Measurements from ENCODE around the gene DPP8.
A peak's percentile ranks its signal among the peaks of the same experiment; 100 is the strongest.

The DPP8 gene

GRCh38 chr15:65423150-65423975 lies 94.1 kb downstream of the DPP8 start:
- Histone ChIP-seq H3K9me3 (ENCODE audit: control insufficient read depth, low read depth, low read length) (no peaks in the 10 kb centered on the region), H3K4me1 (ENCODE audit: control insufficient read depth, low read depth, low read length) (peaks cover 34% of the 10 kb centered on the region), H3K4me3 (ENCODE audit: low read length) (peak overlapping the region; percentile 75), H3K27me3 (ENCODE audit: control insufficient read depth, insufficient read depth, low read length) (peaks cover 7% of the 10 kb centered on the region), H3K9ac (ENCODE audit: low read length) (peak overlapping the region; percentile 67), H3K36me3 (ENCODE audit: control insufficient read depth, low read depth, low read length) (no peaks in the 10 kb centered on the region), H3K27ac (ENCODE audit: low read length) (no peak overlapping the region)

GRCh38 chr15:65421360-65422215 lies 95.9 kb downstream of the DPP8 start:
- peak overlapping the region; percentile 85 for H3K27ac ChIP-seq (ENCODE audit: low read length)
- peak overlapping the region; percentile 83 for H3K9ac ChIP-seq (ENCODE audit: low read length)
- peak overlapping the region; percentile 62 for H3K4me3 ChIP-seq (ENCODE audit: low read length)
- peaks cover 7% of the 10 kb centered on the region for H3K27me3 ChIP-seq (ENCODE audit: control insufficient read depth, insufficient read depth, low read length)
- no peaks in the 10 kb centered on the region for H3K36me3 ChIP-seq (ENCODE audit: control insufficient read depth, low read depth, low read length)
- no peaks in the 10 kb centered on the region for H3K9me3 ChIP-seq (ENCODE audit: control insufficient read depth, low read depth, low read length)
- peaks cover 52% of the 10 kb centered on the region for H3K4me1 ChIP-seq (ENCODE audit: control insufficient read depth, low read depth, low read length)

GRCh38 chr15:65420975-65421359 lies 96.5 kb downstream of the DPP8 start:
- Histone ChIP-seq H3K36me3 (ENCODE audit: control insufficient read depth, low read depth, low read length) (no peaks in the 10 kb centered on the region), H3K27me3 (ENCODE audit: control insufficient read depth, insufficient read depth, low read length) (peaks cover 7% of the 10 kb centered on the region), H3K9me3 (ENCODE audit: control insufficient read depth, low read depth, low read length) (no peaks in the 10 kb centered on the region), H3K4me1 (ENCODE audit: control insufficient read depth, low read depth, low read length) (peaks cover 56% of the 10 kb centered on the region), H3K9ac (ENCODE audit: low read length) (peak overlapping the region; percentile 19), H3K4me3 (ENCODE audit: low read length) (peak overlapping the region; percentile 62), H3K27ac (ENCODE audit: low read length) (no peak overlapping the region)

GRCh38 chr15:65418596-65418995 lies 98.9 kb downstream of the DPP8 start:
- Histone ChIP-seq H3K27me3 (ENCODE audit: control insufficient read depth, insufficient read depth, low read length) (peaks cover 3% of the 10 kb centered on the region), H3K36me3 (ENCODE audit: control insufficient read depth, low read depth, low read length) (no peaks in the 10 kb centered on the region), H3K4me1 (ENCODE audit: control insufficient read depth, low read depth, low read length) (peaks cover 75% of the 10 kb centered on the region), H3K9ac (ENCODE audit: low read length) (no peak overlapping the region), H3K4me3 (ENCODE audit: low read length) (no peak overlapping the region), H3K9me3 (ENCODE audit: control insufficient read depth, low read depth, low read length) (no peaks in the 10 kb centered on the region), H3K27ac (ENCODE audit: low read length) (no peak overlapping the region)

GRCh38 chr15:65416845-65417416 lies 100.6 kb downstream of the DPP8 start:
- H3K4me1 ChIP-seq (ENCODE audit: control insufficient read depth, low read depth, low read length), result peaks cover 81% of the 10 kb centered on the region

GRCh38 chr15:65414841-65415621 lies 102.5 kb downstream of the DPP8 start:
- peak overlapping the region; percentile 44 for H3K4me3 ChIP-seq (ENCODE audit: low read length)
- peak overlapping the region; percentile 33 for H3K9ac ChIP-seq (ENCODE audit: low read length)

More at GRCh38 chr15:65416845-65417416, 100.6 kb downstream of the DPP8 start:
- H3K9ac ChIP-seq (ENCODE audit: low read length), result peak overlapping the region; percentile 57
- peak overlapping the region; percentile 90 for H3K27ac ChIP-seq (ENCODE audit: low read length)
- no peaks in the 10 kb centered on the region for H3K36me3 ChIP-seq (ENCODE audit: control insufficient read depth, low read depth, low read length)
- H3K27me3 ChIP-seq (ENCODE audit: control insufficient read depth, insufficient read depth, low read length), result no peaks in the 10 kb centered on the region
- H3K9me3 ChIP-seq (ENCODE audit: control insufficient read depth, low read depth, low read length), result no peaks in the 10 kb centered on the region
- H3K4me3 ChIP-seq (ENCODE audit: low read length), result peak overlapping the region; percentile 45

GRCh38 chr15:65413760-65414144 lies 103.7 kb downstream of the DPP8 start:
- no peak overlapping the region for H3K27ac ChIP-seq (ENCODE audit: low read length)
- H3K36me3 ChIP-seq (ENCODE audit: control insufficient read depth, low read depth, low read length), result no peaks in the 10 kb centered on the region
- H3K9me3 ChIP-seq (ENCODE audit: control insufficient read depth, low read depth, low read length), result no peaks in the 10 kb centered on the region
- peaks cover 71% of the 10 kb centered on the region for H3K4me1 ChIP-seq (ENCODE audit: control insufficient read depth, low read depth, low read length)
- H3K9ac ChIP-seq (ENCODE audit: low read length), result no peak overlapping the region
- no peaks in the 10 kb centered on the region for H3K27me3 ChIP-seq (ENCODE audit: control insufficient read depth, insufficient read depth, low read length)
- H3K4me3 ChIP-seq (ENCODE audit: low read length), result no peak overlapping the region

More at GRCh38 chr15:65414841-65415621, 102.5 kb downstream of the DPP8 start:
- Histone ChIP-seq H3K4me1 (ENCODE audit: control insufficient read depth, low read depth, low read length) (peaks cover 84% of the 10 kb centered on the region), H3K9me3 (ENCODE audit: control insufficient read depth, low read depth, low read length) (no peaks in the 10 kb centered on the region), H3K36me3 (ENCODE audit: control insufficient read depth, low read depth, low read length) (no peaks in the 10 kb centered on the region), H3K27ac (ENCODE audit: low read length) (peak overlapping the region; percentile 83), H3K27me3 (ENCODE audit: control insufficient read depth, insufficient read depth, low read length) (no peaks in the 10 kb centered on the region)

- H3K27ac ChIP-seq (ENCODE audit: low read length), result no peak overlapping the region
- H3K9ac ChIP-seq (ENCODE audit: low read length), result no peak overlapping the region
- H3K9me3 ChIP-seq (ENCODE audit: control insufficient read depth, low read depth, low read length), result no peaks in the 10 kb centered on the region
- no peak overlapping the region for H3K4me3 ChIP-seq (ENCODE audit: low read length)
- H3K27me3 ChIP-seq (ENCODE audit: control insufficient read depth, insufficient read depth, low read length), result no peaks in the 10 kb centered on the region
- peaks cover 65% of the 10 kb centered on the region for H3K4me1 ChIP-seq (ENCODE audit: control insufficient read depth, low read depth, low read length)
- no peaks in the 10 kb centered on the region for H3K36me3 ChIP-seq (ENCODE audit: control insufficient read depth, low read depth, low read length)
Observed at GRCh38 chr15:65413051-65413759, 104.3 kb downstream of the DPP8 start.

- no peak overlapping the region for H3K4me3 ChIP-seq (ENCODE audit: low read length)
- no peaks in the 10 kb centered on the region for H3K9me3 ChIP-seq (ENCODE audit: control insufficient read depth, low read depth, low read length)
- H3K9ac ChIP-seq (ENCODE audit: low read length), result no peak overlapping the region
- no peak overlapping the region for H3K27ac ChIP-seq (ENCODE audit: low read length)
- peaks cover 59% of the 10 kb centered on the region for H3K4me1 ChIP-seq (ENCODE audit: control insufficient read depth, low read depth, low read length)
- no peaks in the 10 kb centered on the region for H3K36me3 ChIP-seq (ENCODE audit: control insufficient read depth, low read depth, low read length)
- H3K27me3 ChIP-seq (ENCODE audit: control insufficient read depth, insufficient read depth, low read length), result no peaks in the 10 kb centered on the region
Observed at GRCh38 chr15:65412556-65412955, 104.9 kb downstream of the DPP8 start.

GRCh38 chr15:65411465-65412071 lies 105.9 kb downstream of the DPP8 start:
- Histone ChIP-seq H3K27me3 (ENCODE audit: control insufficient read depth, insufficient read depth, low read length) (no peaks in the 10 kb centered on the region), H3K9ac (ENCODE audit: low read length) (no peak overlapping the region), H3K4me3 (ENCODE audit: low read length) (no peak overlapping the region), H3K27ac (ENCODE audit: low read length) (no peak overlapping the region), H3K9me3 (ENCODE audit: control insufficient read depth, low read depth, low read length) (no peaks in the 10 kb centered on the region), H3K4me1 (ENCODE audit: control insufficient read depth, low read depth, low read length) (peaks cover 49% of the 10 kb centered on the region), H3K36me3 (ENCODE audit: control insufficient read depth, low read depth, low read length) (no peaks in the 10 kb centered on the region)

Data from iPS-18a (cell line).